GM12891 (cell line): ENCODE results near the gene CALU.

Experiments used
- DNase-seq: peaks from one replicate; pipeline ENCODE4 v3.0.0; 2011; ENCODE audit warnings: low spot score; ENCODE audit not compliant: insufficient read length
- FAIRE-seq: peaks from 2 replicates; lab custom pipeline; 2011; peaks lifted over from hg19 to GRCh38; lab: Jason Lieb, UNC
- PAX5 ChIP-seq: IDR thresholded peaks from 2 replicates; pipeline ENCODE4 v1.6.1; 2011; ENCODE audit warnings: low read length, moderate library complexity, mild to moderate bottlenecking; ENCODE audit not compliant: insufficient read depth, severe bottlenecking
- POLR2A ChIP-seq: IDR thresholded peaks from 2 replicates; pipeline ENCODE4 v1.6.1; 2011; ENCODE audit warnings: low read depth, low read length, control low read depth
- POLR2AphosphoS5 ChIP-seq: IDR thresholded peaks from 2 replicates; pipeline ENCODE4 v1.6.1; 2011; ENCODE audit warnings: low read depth, low read length, control low read depth
- POU2F2 ChIP-seq: IDR thresholded peaks from 2 replicates; pipeline ENCODE4 v1.6.1; 2011; ENCODE audit warnings: low read depth, mild to moderate bottlenecking, control low read depth, low read length, moderate library complexity
- SPI1 ChIP-seq: IDR thresholded peaks from 2 replicates; pipeline ENCODE4 v1.6.1; 2011; ENCODE audit warnings: low read depth, low read length, control low read depth
- TAF1 ChIP-seq: IDR thresholded peaks from 2 replicates; pipeline ENCODE4 v1.6.1; 2011; ENCODE audit warnings: low read depth, low read length, control low read depth

The CALU gene

DNA sequence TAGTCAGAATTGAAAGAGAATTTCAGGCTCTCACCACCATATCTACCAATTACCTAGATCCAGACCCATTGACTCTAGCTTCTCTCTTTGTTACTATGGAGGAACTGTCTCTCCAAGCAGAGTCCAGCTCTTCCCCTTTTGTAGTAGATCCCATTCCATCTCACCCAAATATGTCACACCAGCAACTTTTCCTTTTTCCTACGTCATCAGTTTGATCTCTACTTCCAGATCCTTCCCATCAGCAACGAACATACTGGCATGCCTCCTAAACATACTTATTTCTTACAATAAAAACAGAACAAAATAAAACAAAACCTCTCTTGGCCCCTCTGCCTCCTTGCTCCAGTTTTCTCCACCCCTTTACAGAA is 5.9 kb upstream of the CALU start:
- no peak for TF ChIP-seq TAF1
- no peak for TF ChIP-seq POLR2AphosphoS5
- TF ChIP-seq PAX5 = no peak
- no peak for TF ChIP-seq POU2F2
- no peak for TF ChIP-seq SPI1
- TF ChIP-seq POLR2A = no peak
- FAIRE-seq (no peak), DNase-seq (no peak)

DNA sequence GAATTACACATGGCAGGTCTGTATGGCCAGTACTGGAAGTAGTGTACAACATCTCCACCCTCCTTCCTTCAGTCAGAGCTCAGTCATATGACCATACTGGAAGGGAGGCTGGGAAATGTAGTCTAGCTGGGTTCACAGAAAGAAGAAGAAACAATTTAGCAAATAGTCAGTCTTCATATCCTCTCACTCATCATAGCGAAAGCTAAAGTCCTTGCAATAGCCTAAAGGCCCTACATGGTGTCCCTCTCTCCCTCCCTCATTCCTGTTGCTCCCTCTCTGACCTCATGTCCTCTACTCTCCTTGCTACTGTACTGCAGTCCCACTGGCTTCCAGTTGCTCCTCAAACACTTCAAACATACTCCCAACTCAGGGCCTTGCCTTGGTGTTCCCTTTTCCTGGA is 4.3 kb upstream of the CALU start:
- TF ChIP-seq POLR2A (no peak), SPI1 (no peak), POLR2AphosphoS5 (no peak), POU2F2 (no peak), TAF1 (no peak), PAX5 (no peak)
- DNase-seq (no peak), FAIRE-seq (peak; percentile 20)

DNA sequence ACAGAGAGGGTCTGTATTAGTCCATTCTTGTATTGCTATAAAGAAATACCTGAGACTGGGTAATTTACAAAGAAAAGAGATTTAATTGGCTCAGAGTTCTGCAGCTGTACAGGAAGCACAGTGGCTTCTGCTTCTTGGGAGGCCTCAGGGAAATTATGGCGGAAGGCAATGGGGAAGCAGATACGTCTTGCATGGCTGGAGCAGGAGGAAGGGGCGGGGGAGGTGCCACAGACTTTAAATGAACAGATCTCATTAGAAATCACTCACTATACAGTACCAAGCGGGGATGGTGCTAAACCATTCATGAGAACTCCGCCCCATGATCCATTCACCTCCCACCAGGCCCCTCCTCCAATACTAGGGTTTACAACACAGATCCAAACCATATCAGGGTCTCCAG is 3.7 kb upstream of the CALU start:
- TF ChIP-seq POLR2A = no peak
- TF ChIP-seq POU2F2 = no peak
- no peak for TF ChIP-seq TAF1
- TF ChIP-seq POLR2AphosphoS5 = no peak
- no peak for TF ChIP-seq PAX5
- no peak for TF ChIP-seq SPI1
- FAIRE-seq = no peak

DNA sequence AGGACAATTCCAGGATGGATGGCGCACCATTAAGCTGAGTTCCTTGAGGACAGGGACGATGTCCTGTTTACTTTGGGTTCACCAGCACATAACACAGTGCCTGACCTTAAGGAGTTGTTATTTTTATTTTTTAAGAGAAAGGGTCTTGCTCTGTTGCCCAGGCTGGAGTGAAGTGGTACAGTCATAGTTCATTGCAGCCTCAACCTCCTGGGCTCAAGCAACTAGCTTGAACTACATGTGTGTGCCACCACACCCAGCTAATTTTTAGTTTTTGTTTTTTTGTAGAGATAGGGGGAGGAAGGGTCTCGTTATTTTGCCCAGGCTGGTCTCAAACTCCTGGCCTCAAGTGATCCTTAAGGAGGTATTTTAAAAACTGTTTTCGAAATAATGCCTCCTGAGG is 1.7 kb upstream of the CALU start:
- no peak for FAIRE-seq

More for the DNA sequence above, 3.7 kb upstream of the CALU start:
- DNase-seq = no peak

DNA sequence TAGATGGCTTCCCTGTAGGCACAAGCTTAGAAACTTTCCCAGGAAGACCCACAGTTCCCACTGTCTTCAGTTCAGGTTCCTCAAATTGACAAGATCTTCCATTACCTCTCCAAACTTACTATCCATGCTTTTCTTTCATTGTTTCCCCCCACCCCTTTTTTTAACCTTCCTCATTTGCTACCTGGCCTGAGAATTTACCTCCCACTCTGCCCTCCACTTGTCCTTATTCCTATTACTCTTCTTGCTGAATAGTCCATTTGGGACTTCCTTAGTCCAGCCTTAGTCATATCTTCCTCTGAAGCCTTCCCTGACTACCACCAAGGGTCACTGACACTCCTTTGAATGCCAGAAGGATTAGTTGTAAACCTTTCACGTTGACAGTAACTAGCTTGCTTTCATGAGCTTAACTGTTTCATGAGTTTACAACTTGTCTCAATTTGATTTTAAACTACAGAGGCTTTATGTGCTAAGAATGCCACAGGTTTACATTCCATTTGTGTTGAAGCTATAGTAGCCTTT is 1.2 kb upstream of the CALU start:
- no peak for FAIRE-seq
- TF ChIP-seq POLR2AphosphoS5 = no peak
- TF ChIP-seq POU2F2 = no peak
- TF ChIP-seq SPI1 = no peak
- TF ChIP-seq TAF1 = no peak
- TF ChIP-seq PAX5 = no peak
- no peak for TF ChIP-seq POLR2A
- no peak for DNase-seq

More for the DNA sequence above, 1.7 kb upstream of the CALU start:
- TF ChIP-seq PAX5 (no peak), SPI1 (no peak), TAF1 (no peak)
- no peak for DNase-seq

DNA sequence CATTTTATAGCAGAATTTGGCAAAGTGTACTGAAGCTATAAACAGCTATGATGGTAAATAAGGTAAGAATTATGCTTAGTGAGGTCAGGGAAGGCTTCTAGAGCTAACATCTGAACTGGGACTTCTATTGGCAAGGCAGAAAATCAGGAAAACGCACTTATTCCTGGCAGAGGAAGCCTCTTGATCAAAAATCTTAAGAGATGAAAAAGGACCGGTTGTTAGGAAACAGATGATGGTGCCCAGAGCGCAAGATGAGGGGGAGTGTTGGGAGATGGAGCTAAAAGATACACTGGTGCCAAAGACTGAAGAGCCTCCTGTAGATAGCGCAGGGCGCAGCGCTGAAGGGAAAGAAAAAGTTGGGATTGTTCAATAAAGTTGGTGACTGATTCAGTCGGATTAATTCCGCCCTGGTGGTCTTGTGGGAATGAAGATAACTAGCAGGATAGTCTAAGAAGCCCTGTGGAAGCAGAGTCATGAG is 550 bp upstream of the CALU start:
- FAIRE-seq (no peak), DNase-seq (no peak)
- TF ChIP-seq POLR2A = no peak
- TF ChIP-seq POLR2AphosphoS5 = no peak
- no peak for TF ChIP-seq PAX5
- no peak for TF ChIP-seq TAF1
- no peak for TF ChIP-seq POU2F2
- TF ChIP-seq SPI1 = no peak

DNA sequence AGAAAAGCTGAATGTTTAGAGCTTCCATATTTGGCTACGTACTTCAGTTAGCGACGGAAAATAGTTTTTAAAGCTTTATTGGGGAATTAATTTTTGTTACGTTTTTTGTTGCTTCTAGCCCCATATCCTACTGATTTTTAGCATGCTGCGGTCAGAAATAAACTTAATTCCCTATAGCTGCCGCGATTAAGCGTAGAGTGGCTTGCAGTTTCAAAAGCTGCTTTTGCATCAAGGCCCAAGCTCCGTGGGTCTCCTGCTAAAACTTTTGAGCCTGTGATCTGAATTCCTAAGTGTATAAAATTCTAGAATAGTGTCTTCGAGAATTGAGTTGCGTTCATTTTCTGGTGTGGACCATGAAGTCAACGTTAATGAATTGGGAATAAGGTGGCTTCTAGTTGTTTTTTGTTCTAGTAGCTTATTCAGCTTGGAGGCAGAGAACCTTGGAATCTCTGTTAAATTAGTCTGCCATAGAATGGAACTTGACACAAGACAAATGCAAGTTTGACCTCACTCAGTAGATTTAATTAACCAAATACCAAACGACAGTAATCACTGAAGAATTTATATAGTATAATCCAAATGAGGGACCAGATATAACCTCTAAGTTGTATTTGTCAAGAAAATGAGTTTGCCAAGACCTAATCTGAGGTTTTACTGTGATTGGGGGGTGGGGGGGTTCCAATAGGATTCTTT is 977 bp downstream of the CALU start:
- FAIRE-seq (no peak), DNase-seq (no peak)
- TF ChIP-seq TAF1 (no peak), SPI1 (no peak), POU2F2 (no peak), PAX5 (no peak), POLR2A (no peak), POLR2AphosphoS5 (no peak)

DNA sequence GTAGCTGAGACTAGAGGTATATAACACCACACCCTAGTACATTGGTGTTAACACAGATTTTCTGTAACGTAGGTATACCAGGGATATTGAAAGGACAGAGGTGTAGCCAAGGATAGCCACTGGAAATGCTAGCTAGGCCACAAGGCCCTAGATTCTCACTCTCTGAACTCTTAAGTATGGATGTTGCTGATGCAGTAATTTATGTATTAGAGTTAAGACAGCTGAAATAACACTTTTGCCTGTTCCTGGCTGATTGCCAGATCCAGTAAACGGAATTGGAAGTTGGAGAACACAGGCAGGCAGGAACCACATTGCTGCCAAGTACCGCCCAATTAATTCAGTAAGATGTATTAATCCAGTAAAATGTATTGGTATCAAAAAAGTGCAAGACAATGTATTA is 1.8 kb downstream of the CALU start:
- no peak for DNase-seq
- TF ChIP-seq PAX5 (no peak), TAF1 (no peak), POLR2A (no peak), SPI1 (no peak), POU2F2 (no peak), POLR2AphosphoS5 (no peak)
- FAIRE-seq = no peak

DNA sequence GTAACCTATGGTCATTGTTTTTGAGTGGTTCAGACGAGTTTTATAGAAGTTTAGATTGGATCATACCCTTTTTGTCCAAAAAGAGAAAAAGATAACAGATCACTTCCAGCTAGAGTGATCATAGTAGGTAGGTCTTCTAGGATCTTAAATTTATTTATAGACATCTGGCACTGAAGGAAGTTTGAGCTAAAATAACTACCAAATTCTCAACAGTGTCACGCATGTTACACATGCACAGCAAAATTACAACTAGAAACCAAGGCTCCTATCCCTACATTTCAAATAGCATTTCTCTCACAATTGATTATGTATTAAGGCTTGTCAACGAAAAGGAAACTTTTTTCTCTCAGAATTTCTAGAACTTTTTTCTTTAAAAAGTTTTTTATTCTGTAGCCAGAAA is 2.3 kb downstream of the CALU start:
- no peak for DNase-seq
- FAIRE-seq = no peak
- TF ChIP-seq POLR2AphosphoS5 (no peak), SPI1 (no peak), POU2F2 (no peak), PAX5 (no peak), POLR2A (no peak), TAF1 (no peak)

DNA sequence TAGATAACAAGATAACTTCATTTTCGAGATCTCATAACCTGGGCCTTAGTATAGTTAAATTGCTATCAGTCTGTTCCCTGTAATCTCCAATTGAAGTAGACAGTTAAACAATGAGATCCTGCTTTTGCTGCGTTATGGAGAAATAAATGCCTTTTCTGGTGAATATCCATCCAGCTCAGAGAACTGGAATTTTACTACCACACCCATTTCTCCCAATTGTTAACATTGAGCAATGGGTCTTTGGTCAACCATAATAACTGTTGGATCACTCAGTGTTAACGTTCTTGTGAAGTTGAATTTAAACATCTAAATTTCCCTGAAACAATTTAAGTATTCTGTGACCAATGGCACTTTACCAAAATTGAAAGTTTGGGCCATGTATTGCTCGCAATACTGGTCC is 3.0 kb downstream of the CALU start:
- DNase-seq (no peak), FAIRE-seq (peak; percentile 41)

More for the DNA sequence above, 3.0 kb downstream of the CALU start:
- no peak for TF ChIP-seq TAF1
- TF ChIP-seq POLR2AphosphoS5 = no peak
- TF ChIP-seq POLR2A = no peak
- no peak for TF ChIP-seq SPI1
- no peak for TF ChIP-seq POU2F2
- no peak for TF ChIP-seq PAX5
